H9 (cell line): ENCODE results near the gene TMEM181. TPM values are rescaled to one million over a fixed set of nuclear protein-coding genes. Genes with fewer than 3 reads are reported as not detected.

Experiments used
- DNase-seq: peaks from one replicate; pipeline ENCODE4 v3.0.0-alpha.2; 2017
- H2AFZ ChIP-seq: one replicate; pipeline ENCODE4 v1.6.1; 2013; ENCODE audit warnings: mild to moderate bottlenecking, low read length, control low read depth, moderate library complexity
- H2AK5ac ChIP-seq: 2 replicates; pipeline ENCODE4 v1.6.1; 2013; ENCODE audit warnings: low read length, control low read depth, mixed read lengths; ENCODE audit not compliant: insufficient read length
- H2BK120ac ChIP-seq: one replicate; pipeline ENCODE4 v1.6.1; 2013; ENCODE audit warnings: low read depth, mild to moderate bottlenecking, low read length, control low read depth, inconsistent platforms; ENCODE audit not compliant: poor library complexity, severe bottlenecking
- H2BK12ac ChIP-seq: 2 replicates; pipeline ENCODE4 v1.6.1; 2013; ENCODE audit warnings: low read length, control low read depth, mixed read lengths, low read depth; ENCODE audit not compliant: insufficient read length
- H2BK15ac ChIP-seq: 2 replicates; pipeline ENCODE4 v1.6.1; 2013; ENCODE audit warnings: low read depth, low read length, control low read depth
- H2BK20ac ChIP-seq: one replicate; pipeline ENCODE4 v1.6.1; 2013; ENCODE audit warnings: low read depth, mild to moderate bottlenecking, low read length, control low read depth, inconsistent platforms; ENCODE audit not compliant: poor library complexity, severe bottlenecking
- H2BK5ac ChIP-seq: 2 replicates; pipeline ENCODE4 v1.6.1; 2013; ENCODE audit warnings: low read length, control low read depth, mixed read lengths; ENCODE audit not compliant: insufficient read length
- H3K14ac ChIP-seq: 2 replicates; pipeline ENCODE4 v1.6.1; 2013; ENCODE audit warnings: low read length, control low read depth; ENCODE audit not compliant: insufficient read depth
- H3K18ac ChIP-seq: 2 replicates; pipeline ENCODE4 v1.6.1; 2013; ENCODE audit warnings: low read depth, mild to moderate bottlenecking, mixed read lengths, low read length, control low read depth; ENCODE audit not compliant: insufficient read length
- H3K23ac ChIP-seq: 2 replicates; pipeline ENCODE4 v1.6.1; 2013; ENCODE audit warnings: low read length, control low read depth, mixed read lengths, low read depth; ENCODE audit not compliant: insufficient read length
- H3K23me2 ChIP-seq: 2 replicates; pipeline ENCODE4 v1.6.1; 2013; ENCODE audit warnings: low read depth, mild to moderate bottlenecking, mixed read lengths, low read length, control low read depth; ENCODE audit not compliant: insufficient read length, poor library complexity, severe bottlenecking
- H3K27ac ChIP-seq: 2 replicates; pipeline ENCODE4 v1.5.1; 2013; ENCODE audit warnings: low read length, control low read depth, mixed read lengths, low read depth; ENCODE audit not compliant: insufficient read length
- H3K27me3 ChIP-seq: 2 replicates; pipeline ENCODE4 v1.6.1; 2013; ENCODE audit warnings: low read length, control low read depth, inconsistent platforms; ENCODE audit not compliant: insufficient read depth
- H3K4ac ChIP-seq: 2 replicates; pipeline ENCODE4 v1.6.1; 2013; ENCODE audit warnings: low read depth, mild to moderate bottlenecking, control low read depth, inconsistent platforms, low read length, moderate library complexity
- H3K4me1 ChIP-seq: 2 replicates; pipeline ENCODE4 v1.6.1; 2013; ENCODE audit warnings: low read length, control low read depth, inconsistent platforms; ENCODE audit not compliant: insufficient read depth
- H3K4me2 ChIP-seq: 2 replicates; pipeline ENCODE4 v1.6.1; 2013; ENCODE audit warnings: low read length, control low read depth, mixed read lengths; ENCODE audit not compliant: insufficient read length, insufficient read depth
- H3K56ac ChIP-seq: 2 replicates; pipeline ENCODE4 v1.6.1; 2013; ENCODE audit warnings: low read depth, mild to moderate bottlenecking, mixed read lengths, low read length, control low read depth; ENCODE audit not compliant: insufficient read length
- H3K79me1 ChIP-seq: 2 replicates; pipeline ENCODE4 v1.6.1; 2013; ENCODE audit warnings: low read depth, mild to moderate bottlenecking, moderate library complexity, low read length, control low read depth, inconsistent platforms; ENCODE audit not compliant: insufficient read depth, poor library complexity, severe bottlenecking
- H3K79me2 ChIP-seq: 2 replicates; pipeline ENCODE4 v1.6.1; 2013; ENCODE audit warnings: low read length, control low read depth, inconsistent platforms; ENCODE audit not compliant: insufficient read depth
- H3K9ac ChIP-seq: 2 replicates; pipeline ENCODE4 v1.6.1; 2013; ENCODE audit warnings: low read length, control low read depth, mixed read lengths; ENCODE audit not compliant: insufficient read length; ENCODE audit errors: extremely low read depth
- H3K9me3 ChIP-seq: one replicate; pipeline ENCODE4 v1.6.1; 2013; ENCODE audit warnings: low read depth, low read length, inconsistent platforms; ENCODE audit not compliant: control insufficient read depth
- H3T11ph ChIP-seq: one replicate; pipeline ENCODE4 v1.6.1; 2013; ENCODE audit warnings: mild to moderate bottlenecking, low read length, control low read depth, inconsistent platforms
- H4K20me1 ChIP-seq: one replicate; pipeline ENCODE4 v1.6.1; 2013; ENCODE audit not compliant: control insufficient read depth, insufficient read length, insufficient read depth
- H4K5ac ChIP-seq: 2 replicates; pipeline ENCODE4 v1.6.1; 2013; ENCODE audit warnings: low read depth, mild to moderate bottlenecking, mixed read lengths, low read length, control low read depth; ENCODE audit not compliant: insufficient read length
- H4K8ac ChIP-seq: replicated peaks from 2 replicates; pipeline ENCODE4 v1.6.1; 2013; ENCODE audit warnings: low read length, control low read depth, mixed read lengths, low read depth; ENCODE audit not compliant: insufficient read length
- H4K91ac ChIP-seq: 2 replicates; pipeline ENCODE4 v1.6.1; 2013; ENCODE audit warnings: low read depth, mild to moderate bottlenecking, moderate library complexity, mixed read lengths, low read length, control low read depth; ENCODE audit not compliant: insufficient read length
- H3K27ac Mint-ChIP-seq, 3 experiments: 2 replicates in 2 of 3; 3 replicates in 1 of 3; pipeline ENCODE4 v1.8.0; 2020 to 2021; ENCODE audit warnings: mixed read lengths in 3 of 3, mild to moderate bottlenecking in 1 of 3, moderate library complexity in 1 of 3
- H3K27me3 Mint-ChIP-seq: 2 replicates; pipeline ENCODE4 v1.8.0; 2021; ENCODE audit warnings: low read depth, mild to moderate bottlenecking, moderate library complexity, mixed read lengths
- H3K36me3 Mint-ChIP-seq, 3 experiments: 2 replicates in 2 of 3; 3 replicates in 1 of 3; pipeline ENCODE4 v1.8.0; 2020 to 2021; ENCODE audit warnings: low read depth in 3 of 3, mixed read lengths in 3 of 3; ENCODE audit not compliant: insufficient read depth in 1 of 3
- H3K4me1 Mint-ChIP-seq, 2 experiments: 2 replicates each; pipeline ENCODE4 v1.8.0; 2020; ENCODE audit warnings: mixed read lengths in 2 of 2
- H3K4me3 Mint-ChIP-seq, 2 experiments: 2 replicates in 1 of 2; 3 replicates in 1 of 2; pipeline ENCODE4 v1.8.0; 2020 to 2021; ENCODE audit warnings: mild to moderate bottlenecking in 2 of 2, mixed read lengths in 2 of 2, moderate library complexity in 1 of 2
- H3K9me3 Mint-ChIP-seq, 2 experiments: 2 replicates in 1 of 2; 3 replicates in 1 of 2; pipeline ENCODE4 v1.8.0; 2020; ENCODE audit warnings: mild to moderate bottlenecking in 2 of 2, mixed read lengths in 2 of 2, moderate library complexity in 1 of 2
- WGBS: extraction: QIAGEN DNeasy Blood & Tissue Kit; methylation state at CpG from one replicate; pipeline ENCODE4 v1.1.7; 2013; ENCODE audit warnings: missing lambda C conversion rate, low lambda C conversion rate, mixed read lengths; ENCODE audit not compliant: insufficient read length; ENCODE audit errors: extremely low coverage; 5-methylcytosine and 5-hydroxymethylcytosine counted together
- total RNA-seq: library from RNA; stranded (reverse); gene quantifications from 2 replicates; pipeline ENCODE4 v1.2.1, GENCODE V29; 2021
- TF ChIP-seq, protein P1 (sequence below): fragments of 200-600 bp; sonication (generic); conservative IDR thresholded peaks from 3 replicates; pipeline ENCODE4 v1.8.0; 2021; ENCODE audit warnings: antibody characterized with exemption, mild to moderate bottlenecking

TMEM181 gene
- total RNA-seq, 1 experiment from 2014 or later: 24.4 TPM

DNA sequence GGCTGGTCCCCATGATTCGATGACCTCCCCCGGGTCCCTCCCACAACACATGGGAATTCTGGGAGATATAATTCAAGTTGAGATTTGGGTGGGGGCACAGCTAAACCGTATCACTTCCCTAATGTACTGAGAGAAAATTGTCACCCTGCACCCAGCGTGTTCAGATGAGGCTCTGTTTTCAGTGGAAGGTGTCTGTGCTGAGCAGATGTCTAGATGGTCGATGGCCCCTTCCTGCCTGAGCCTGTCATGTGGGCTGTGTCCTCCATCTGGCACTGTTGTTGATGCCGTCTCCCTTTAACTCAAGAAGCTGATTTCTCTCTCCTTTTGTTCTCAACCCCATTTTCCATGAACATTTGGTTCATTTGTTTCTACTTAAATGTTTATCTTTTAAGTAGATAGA lies 37.0 kb downstream of the TMEM181 start:
- DNase-seq: no peak
- H2AFZ ChIP-seq: no peak overlapping the region
- H3K27me3 ChIP-seq: no peaks in the 10 kb centered on the region
- no peak overlapping the region for H2BK12ac ChIP-seq
- no peak overlapping the region for H4K91ac ChIP-seq
- no peaks in the 10 kb centered on the region for H3K9me3 ChIP-seq
- H3K4me3 Mint-ChIP-seq: no peak overlapping the region
- no peak overlapping the region for H3K4me2 ChIP-seq
- no peaks in the 10 kb centered on the region for H3K79me2 ChIP-seq
- H3K9me3 Mint-ChIP-seq: no peaks in the 10 kb centered on the region
- no peak overlapping the region for H3K14ac ChIP-seq
- TF ChIP-seq, protein P1, sequence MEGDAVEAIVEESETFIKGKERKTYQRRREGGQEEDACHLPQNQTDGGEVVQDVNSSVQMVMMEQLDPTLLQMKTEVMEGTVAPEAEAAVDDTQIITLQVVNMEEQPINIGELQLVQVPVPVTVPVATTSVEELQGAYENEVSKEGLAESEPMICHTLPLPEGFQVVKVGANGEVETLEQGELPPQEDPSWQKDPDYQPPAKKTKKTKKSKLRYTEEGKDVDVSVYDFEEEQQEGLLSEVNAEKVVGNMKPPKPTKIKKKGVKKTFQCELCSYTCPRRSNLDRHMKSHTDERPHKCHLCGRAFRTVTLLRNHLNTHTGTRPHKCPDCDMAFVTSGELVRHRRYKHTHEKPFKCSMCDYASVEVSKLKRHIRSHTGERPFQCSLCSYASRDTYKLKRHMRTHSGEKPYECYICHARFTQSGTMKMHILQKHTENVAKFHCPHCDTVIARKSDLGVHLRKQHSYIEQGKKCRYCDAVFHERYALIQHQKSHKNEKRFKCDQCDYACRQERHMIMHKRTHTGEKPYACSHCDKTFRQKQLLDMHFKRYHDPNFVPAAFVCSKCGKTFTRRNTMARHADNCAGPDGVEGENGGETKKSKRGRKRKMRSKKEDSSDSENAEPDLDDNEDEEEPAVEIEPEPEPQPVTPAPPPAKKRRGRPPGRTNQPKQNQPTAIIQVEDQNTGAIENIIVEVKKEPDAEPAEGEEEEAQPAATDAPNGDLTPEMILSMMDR: no peak
- H4K8ac ChIP-seq: no peak overlapping the region
- H2BK20ac ChIP-seq: no peak overlapping the region
- H3K27me3 Mint-ChIP-seq: no peaks in the 10 kb centered on the region
- H3K23ac ChIP-seq: no peak overlapping the region
- no peaks in the 10 kb centered on the region; a peak in 1 of 4 replicates for H3K4me1 Mint-ChIP-seq
- no peak overlapping the region for H3T11ph ChIP-seq
- H4K5ac ChIP-seq: no peak overlapping the region
- H2BK15ac ChIP-seq: no peak overlapping the region
- H3K4ac ChIP-seq: no peak overlapping the region
- H2BK120ac ChIP-seq: no peak overlapping the region
- H3K36me3 Mint-ChIP-seq: peaks cover 12 to 77% (median 66%) of the 10 kb centered on the region in 3 experiments; a peak in 6 of 7 replicates
- no peak overlapping the region for H3K9ac ChIP-seq
- no peak overlapping the region for H2BK5ac ChIP-seq
- no peak overlapping the region for H3K27ac ChIP-seq
- peak overlapping the region in 1 of 3 experiments; percentile 68; a peak in 1 of 7 replicates for H3K27ac Mint-ChIP-seq
- H2AK5ac ChIP-seq: no peak overlapping the region
- WGBS: no CpG with 5 or more reads among the region's 6 CpGs
- H3K18ac ChIP-seq: no peak overlapping the region
- no peaks in the 10 kb centered on the region for H3K79me1 ChIP-seq
- no peaks in the 10 kb centered on the region for H4K20me1 ChIP-seq
- H3K56ac ChIP-seq: no peak overlapping the region
- no peaks in the 10 kb centered on the region for H3K4me1 ChIP-seq
- no peaks in the 10 kb centered on the region for H3K23me2 ChIP-seq
